A549 treated with CpdA at 1 μM for 4 hours (cell line): Measurements from ENCODE around the gene OR5J2. TPM values are rescaled to one million over a fixed set of nuclear protein-coding genes. Genes with fewer than 3 reads are reported as not detected.

ENCODE experiments used
- total RNA-seq: library from RNA; stranded (reverse); fragments of 200-300 nt; extraction: Qiagen RNA extraction; gene quantifications from 5 replicates; pipeline ENCODE4 v1.2.3, GENCODE V29; 2022; ENCODE audit warnings: low read depth

Gene OR5J2
- not detected in 5 replicates for total RNA-seq

GRCh38 chr11:56176318-56176717, at the start of gene OR5J2:
Gene OR5J2 (plus strand): TSS chr11:56176618. CDS start chr11:56176618, 0 bp downstream.

GRCh38 chr11:56140151-56140661, 36.2 kb upstream of the OR5J2 start, which contains the start of gene OR8J3:
Gene OR8J3 (minus strand): TSS chr11:56140201. CDS start chr11:56137718, 2,483 bp downstream.

GRCh38 chr11:56160217-56160616, 16.2 kb upstream of the OR5J2 start, which contains the start of gene OR8K5:
Gene OR8K5 (minus strand): TSS chr11:56160317. CDS start chr11:56160317, 0 bp downstream.

Other genes with a start within 250 kb of the OR5J2 start
- not detected in 5 replicates for gene OR5I1, start 240.2 kb upstream of the OR5J2 start, total RNA-seq
- not detected in 5 replicates for gene OR10AG1, start 206.7 kb upstream of the OR5J2 start, total RNA-seq
- gene OR5F1, start 182.0 kb upstream of the OR5J2 start, total RNA-seq, result not detected in 5 replicates
- not detected in 5 replicates for gene OR5AS1, start 149.0 kb upstream of the OR5J2 start, total RNA-seq
- not detected in 5 replicates for gene OR8I2, start 83.3 kb upstream of the OR5J2 start, total RNA-seq
- not detected in 5 replicates for gene OR8H2, start 72.9 kb upstream of the OR5J2 start, total RNA-seq
- gene OR8H3, start 54.2 kb upstream of the OR5J2 start, total RNA-seq, result not detected in 5 replicates
- not detected in 5 replicates for gene OR8J3, start 36.4 kb upstream of the OR5J2 start, total RNA-seq
- gene OR8K5, start 16.3 kb upstream of the OR5J2 start, total RNA-seq, result not detected in 5 replicates
- gene OR5T2, start 57.6 kb downstream of the OR5J2 start, total RNA-seq, result not detected in 5 replicates
- gene OR5T3, start 75.6 kb downstream of the OR5J2 start, total RNA-seq, result not detected in 5 replicates
- gene OR5T1, start 97.5 kb downstream of the OR5J2 start, total RNA-seq, result not detected in 5 replicates
- not detected in 5 replicates for gene OR8H1, start 115.6 kb downstream of the OR5J2 start, total RNA-seq
- gene OR8K3, start 138.5 kb downstream of the OR5J2 start, total RNA-seq, result not detected in 5 replicates
- gene OR8K1, start 169.4 kb downstream of the OR5J2 start, total RNA-seq, result not detected in 5 replicates
- gene OR8J1, start 177.7 kb downstream of the OR5J2 start, total RNA-seq, result not detected in 5 replicates
- not detected in 5 replicates for gene OR8U1, start 199.0 kb downstream of the OR5J2 start, total RNA-seq
- not detected in 5 replicates for gene OR5AL1, start 236.1 kb downstream of the OR5J2 start, total RNA-seq